ENCODE data around the gene PEAK1. TPM values are rescaled to one million over a fixed set of nuclear protein-coding genes. Genes with fewer than 3 reads are reported as not detected.

PEAK1 gene
- total RNA-seq, 1 donor from 2014 or later, result 27.7 TPM

DNA sequence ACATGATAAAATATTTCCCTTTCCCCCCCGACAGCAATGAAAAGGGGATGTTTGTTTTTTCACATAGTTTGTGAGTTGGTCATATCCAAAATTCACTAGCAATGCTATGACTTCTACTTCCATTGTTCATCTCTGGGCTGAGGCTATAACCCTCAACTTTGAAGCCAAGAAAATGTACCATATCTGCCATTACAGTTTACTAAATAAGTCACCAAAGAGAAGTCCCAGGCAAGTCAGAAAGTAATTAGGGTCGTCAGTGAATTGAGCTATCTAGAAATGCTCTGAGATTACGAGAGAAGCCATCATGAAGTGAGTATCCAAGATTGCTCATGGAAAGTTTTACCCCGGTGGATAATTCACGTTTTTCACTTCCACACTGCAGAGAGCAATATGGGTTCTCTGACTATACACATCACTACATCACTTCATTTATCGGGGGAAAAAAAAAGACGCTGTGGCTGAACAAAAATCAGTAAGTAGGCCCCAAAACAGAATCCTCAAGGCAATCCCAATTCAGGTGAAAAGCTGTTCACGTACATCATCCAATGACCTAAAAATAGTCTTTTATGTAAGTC is 1.4 kb downstream of the PEAK1 start:
- no peaks in the 10 kb centered on the region for H3K36me3 ChIP-seq
- DNase-seq (ENCODE audit: extremely low spot score in 2 of 2), result no peak
- H3K4me1 ChIP-seq, result peaks cover 37% of the 10 kb centered on the region
- H3K27ac ChIP-seq, result peak overlapping the region; percentile 96
- H3K27me3 ChIP-seq, result no peaks in the 10 kb centered on the region
- H3K9me3 ChIP-seq, result no peaks in the 10 kb centered on the region
- H3K4me3 ChIP-seq, result peak overlapping the region; percentile 78 to 95
- intact Hi-C loops (cut with DNase I), result no loop called here
- TF ChIP-seq POLR2AphosphoS5 (IDR thresholded peaks at IDR 0.05; ENCODE audit: insufficient read depth in 1 of 2, low read depth in 1 of 2) (no peak), POLR2A (IDR thresholded peaks at IDR 0.05) (no peak)

- no peak for TF ChIP-seq POLR2AphosphoS5 (IDR thresholded peaks at IDR 0.05; ENCODE audit: insufficient read depth in 1 of 2, low read depth in 1 of 2)
- TF ChIP-seq, protein P1, sequence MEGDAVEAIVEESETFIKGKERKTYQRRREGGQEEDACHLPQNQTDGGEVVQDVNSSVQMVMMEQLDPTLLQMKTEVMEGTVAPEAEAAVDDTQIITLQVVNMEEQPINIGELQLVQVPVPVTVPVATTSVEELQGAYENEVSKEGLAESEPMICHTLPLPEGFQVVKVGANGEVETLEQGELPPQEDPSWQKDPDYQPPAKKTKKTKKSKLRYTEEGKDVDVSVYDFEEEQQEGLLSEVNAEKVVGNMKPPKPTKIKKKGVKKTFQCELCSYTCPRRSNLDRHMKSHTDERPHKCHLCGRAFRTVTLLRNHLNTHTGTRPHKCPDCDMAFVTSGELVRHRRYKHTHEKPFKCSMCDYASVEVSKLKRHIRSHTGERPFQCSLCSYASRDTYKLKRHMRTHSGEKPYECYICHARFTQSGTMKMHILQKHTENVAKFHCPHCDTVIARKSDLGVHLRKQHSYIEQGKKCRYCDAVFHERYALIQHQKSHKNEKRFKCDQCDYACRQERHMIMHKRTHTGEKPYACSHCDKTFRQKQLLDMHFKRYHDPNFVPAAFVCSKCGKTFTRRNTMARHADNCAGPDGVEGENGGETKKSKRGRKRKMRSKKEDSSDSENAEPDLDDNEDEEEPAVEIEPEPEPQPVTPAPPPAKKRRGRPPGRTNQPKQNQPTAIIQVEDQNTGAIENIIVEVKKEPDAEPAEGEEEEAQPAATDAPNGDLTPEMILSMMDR (IDR thresholded peaks at IDR 0.05), result no peak
- TF ChIP-seq POLR2A (IDR thresholded peaks at IDR 0.05), result no peak
- Histone ChIP-seq H3K27ac (peak overlapping the region; percentile 96), H3K27me3 (no peaks in the 10 kb centered on the region), H3K36me3 (no peaks in the 10 kb centered on the region), H3K4me3 (peak overlapping the region in 1 of 2 donors; percentile 95), H3K4me1 (peaks cover 37% of the 10 kb centered on the region), H3K9me3 (no peaks in the 10 kb centered on the region)
- intact Hi-C loops (cut with DNase I), result no loop called here
- DNase-seq (ENCODE audit: extremely low spot score in 2 of 2), result no peak
These were observed 2.3 kb downstream of the PEAK1 start for GRCh38 chr15:77417602-77418001.

- Histone ChIP-seq H3K36me3 (no peaks in the 10 kb centered on the region), H3K9me3 (no peaks in the 10 kb centered on the region), H3K4me1 (peaks cover 31% of the 10 kb centered on the region), H3K27ac (no peak overlapping the region), H3K27me3 (no peaks in the 10 kb centered on the region), H3K4me3 (no peak overlapping the region)
- intact Hi-C loops (cut with DNase I), result no loop called here
- TF ChIP-seq, protein P1 (IDR thresholded peaks at IDR 0.05), result no peak
- TF ChIP-seq POLR2A (IDR thresholded peaks at IDR 0.05), result no peak
- no peak for TF ChIP-seq POLR2AphosphoS5 (IDR thresholded peaks at IDR 0.05; ENCODE audit: insufficient read depth in 1 of 2, low read depth in 1 of 2)
- DNase-seq (ENCODE audit: extremely low spot score in 2 of 2), result no peak
These were observed 3.0 kb downstream of the PEAK1 start for GRCh38 chr15:77416954-77417353.

DNA sequence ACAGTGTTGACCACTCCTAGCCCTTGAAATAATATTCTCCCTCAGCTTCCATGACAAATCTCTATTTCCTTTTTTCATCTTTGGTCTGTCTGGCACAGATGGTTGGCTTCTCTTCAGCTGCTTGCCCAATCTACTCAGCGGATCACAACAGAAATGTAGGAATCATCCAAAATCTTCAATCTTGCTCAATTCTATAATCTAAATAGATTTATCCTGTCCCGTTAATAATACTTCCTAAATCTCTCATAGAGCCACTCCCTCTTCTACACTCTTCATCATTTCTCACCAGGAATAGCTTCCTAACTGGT is 3.8 kb downstream of the PEAK1 start:
- H3K4me1 ChIP-seq, result peaks cover 30% of the 10 kb centered on the region
- no peak overlapping the region for H3K27ac ChIP-seq

DNA sequence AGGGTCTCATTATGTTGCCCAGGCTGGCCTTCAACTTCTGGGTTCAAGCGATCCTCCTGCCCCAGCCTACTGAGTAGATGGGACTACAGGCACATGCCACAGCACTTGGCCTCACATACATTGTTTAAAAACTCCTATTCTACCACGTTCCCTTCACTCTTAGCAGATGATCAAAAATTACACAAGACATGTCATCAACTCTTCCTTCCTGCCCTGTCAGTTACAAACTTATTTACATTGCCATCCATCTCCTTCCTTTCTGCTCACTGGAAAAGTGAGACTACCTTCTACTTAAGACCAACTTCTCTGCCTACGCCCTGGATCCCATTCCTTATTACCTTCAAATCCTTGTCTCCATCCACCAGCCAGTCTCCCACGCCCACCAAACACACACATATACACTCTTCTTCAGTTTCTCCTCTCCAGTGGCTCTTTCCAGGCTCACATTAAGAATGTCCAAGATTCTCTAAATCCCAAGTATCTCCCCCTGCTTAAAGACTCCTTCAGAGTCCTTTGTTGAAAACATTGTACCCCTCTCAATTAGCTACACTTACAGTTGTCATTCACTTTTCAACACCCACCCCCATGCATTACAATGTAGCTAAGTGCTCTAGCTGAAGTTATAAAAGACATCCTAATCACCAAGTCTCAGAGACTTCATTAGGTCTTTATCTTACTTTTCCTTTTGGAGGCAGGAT is 4.3 kb downstream of the PEAK1 start:
- Histone ChIP-seq H3K4me3 (no peak overlapping the region), H3K36me3 (no peaks in the 10 kb centered on the region), H3K27ac (no peak overlapping the region), H3K4me1 (peaks cover 34% of the 10 kb centered on the region), H3K9me3 (no peaks in the 10 kb centered on the region), H3K27me3 (no peaks in the 10 kb centered on the region)
- TF ChIP-seq POLR2A (IDR thresholded peaks at IDR 0.05) (no peak), POLR2AphosphoS5 (IDR thresholded peaks at IDR 0.05; ENCODE audit: insufficient read depth in 1 of 2, low read depth in 1 of 2) (no peak)
- TF ChIP-seq, protein P1 (IDR thresholded peaks at IDR 0.05), result no peak
- intact Hi-C loops (cut with DNase I), result no loop called here
- no peak for DNase-seq (ENCODE audit: extremely low spot score in 2 of 2)

More for the DNA sequence above, 3.8 kb downstream of the PEAK1 start:
- no peaks in the 10 kb centered on the region for H3K27me3 ChIP-seq
- no peaks in the 10 kb centered on the region for H3K9me3 ChIP-seq
- TF ChIP-seq, protein P1 (IDR thresholded peaks at IDR 0.05), result no peak
- no peak for TF ChIP-seq POLR2A (IDR thresholded peaks at IDR 0.05)
- TF ChIP-seq POLR2AphosphoS5 (IDR thresholded peaks at IDR 0.05; ENCODE audit: insufficient read depth in 1 of 2, low read depth in 1 of 2), result no peak
- H3K4me3 ChIP-seq, result no peak overlapping the region
- no peaks in the 10 kb centered on the region for H3K36me3 ChIP-seq
- DNase-seq (ENCODE audit: extremely low spot score in 2 of 2), result no peak
- intact Hi-C loops (cut with DNase I), result no loop called here

Data from vagina (tissue), 2 donors.